Astrocyte of the spinal cord (primary cell): ENCODE measurements around the gene SLC51B.

Source experiments
- DNase-seq: peaks from one replicate; pipeline ENCODE4 v3.0.0; 2011; ENCODE audit warnings: low read depth, low spot score
- H3K4me3 ChIP-seq: 2 replicates; pipeline ENCODE4 v1.5.1; 2011; ENCODE audit warnings: low read depth, mild to moderate bottlenecking, low read length, moderate library complexity
- CTCF ChIP-seq: IDR thresholded peaks from 2 replicates; pipeline ENCODE4 v1.5.1; 2012; ENCODE audit warnings: low read depth, mild to moderate bottlenecking, low read length, inconsistent platforms
- in situ Hi-C: cut with HindIII; loops from 2 replicates; pipeline ENCODE4 v1.10.0; 2017; ENCODE audit warnings: low sequenced_read_pairs

SLC51B gene

DNA sequence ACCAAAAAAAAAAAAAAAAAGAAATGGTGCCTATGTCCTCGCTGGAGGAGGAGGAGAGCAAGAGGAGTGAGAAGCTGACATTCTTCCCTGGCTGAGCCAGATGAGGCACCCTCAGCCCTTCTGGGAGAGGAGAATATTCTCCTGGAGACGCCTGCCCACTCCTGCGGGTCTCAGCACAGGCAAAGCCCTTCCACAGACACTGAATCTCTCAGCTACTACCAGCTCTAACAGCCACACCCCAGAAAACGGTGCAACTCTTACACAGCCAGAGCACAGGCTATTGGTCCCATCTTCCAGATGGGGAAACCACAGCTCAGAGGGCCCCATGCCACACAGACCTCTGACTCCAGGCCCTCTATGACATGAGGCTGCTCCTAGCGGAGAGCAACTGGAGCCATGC, 16.9 kb downstream of the SLC51B start:
- in situ Hi-C loops = no loop called here
- DNase-seq = no peak
- no peak for TF ChIP-seq CTCF
- no peak overlapping the region for H3K4me3 ChIP-seq

DNA sequence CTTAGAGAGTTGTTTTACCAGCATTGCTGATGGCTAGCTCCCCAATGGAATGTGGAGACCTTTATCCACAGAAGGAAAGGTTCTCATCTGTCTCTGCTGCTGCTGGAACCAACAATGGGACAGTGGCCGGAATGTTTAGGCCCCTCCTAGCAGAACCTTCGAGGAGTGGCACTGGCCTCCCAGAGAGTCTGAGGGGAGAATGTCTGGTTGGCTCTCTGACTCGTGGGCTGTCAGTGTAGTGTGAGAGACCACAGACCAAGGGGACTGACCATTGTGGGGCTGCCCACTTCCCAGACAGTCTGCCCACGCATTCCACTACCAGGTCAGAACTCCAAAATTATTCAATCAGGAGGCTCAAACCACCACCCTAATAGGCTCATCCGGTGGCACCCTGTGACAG, 17.5 kb downstream of the SLC51B start:
- DNase-seq = no peak
- no peak overlapping the region for H3K4me3 ChIP-seq
- in situ Hi-C loops = no loop called here
- no peak for TF ChIP-seq CTCF

- no peak for DNase-seq
- in situ Hi-C loops = no loop called here
- H3K4me3 ChIP-seq = no peak overlapping the region
- no peak for TF ChIP-seq CTCF
Measured at GRCh38 chr15:65066001-65066634, 20.9 kb downstream of the SLC51B start.

- H3K4me3 ChIP-seq = no peak overlapping the region
- no peak for TF ChIP-seq CTCF
- DNase-seq = no peak
- in situ Hi-C loops = no loop called here
Measured at GRCh38 chr15:65066635-65067316, 21.6 kb downstream of the SLC51B start.

GRCh38 chr15:65067317-65067644, 22.1 kb downstream of the SLC51B start:
- TF ChIP-seq CTCF = no peak
- no peak overlapping the region for H3K4me3 ChIP-seq
- DNase-seq = no peak
- in situ Hi-C loops = no loop called here

DNA sequence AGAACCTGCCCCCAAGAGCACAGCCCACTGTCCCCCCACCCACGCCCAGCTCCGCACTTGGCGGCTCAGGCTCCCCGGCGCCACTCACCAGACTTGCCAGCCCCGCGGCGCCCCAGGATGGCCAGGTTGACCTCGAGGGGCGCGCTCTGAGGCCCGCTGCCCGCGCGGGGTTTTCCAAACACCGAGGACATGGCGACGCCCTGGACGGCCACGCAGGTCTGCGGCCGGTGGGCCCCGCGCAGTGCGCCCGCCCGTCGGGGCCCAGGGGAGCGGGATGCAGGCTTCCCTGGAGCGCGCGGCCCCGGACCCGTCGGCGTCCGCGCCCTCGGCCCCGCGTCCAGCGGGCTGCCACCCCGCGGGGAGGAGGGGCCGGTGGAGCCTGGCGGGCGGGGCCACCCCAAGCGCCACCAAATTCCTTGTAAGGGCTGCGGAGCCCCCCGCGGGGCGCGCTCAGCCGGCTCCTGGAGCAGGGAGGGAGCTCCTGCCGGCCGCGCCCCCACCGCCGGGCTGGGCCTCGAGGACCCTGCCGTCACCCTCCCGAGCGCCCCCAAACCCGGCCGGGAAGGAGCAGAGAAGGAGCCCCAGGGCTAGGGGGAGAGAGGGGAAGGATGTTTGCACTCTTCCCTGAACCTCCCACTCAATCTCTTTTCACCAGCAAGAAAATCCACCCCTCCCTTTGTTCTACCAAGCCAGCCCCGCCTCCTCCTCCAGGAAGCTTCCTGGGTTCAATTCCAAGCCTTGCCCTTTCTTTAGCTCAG, 22.6 kb downstream of the SLC51B start, which contains the start of gene RASL12:
Gene RASL12, minus strand, starts transcription at position 347 of the 758 bp plus-strand sequence. Its CDS starts 156 bp downstream, at position 191.
- no peak within 1 kb of the TSS for H3K4me3 ChIP-seq
- no peak for DNase-seq

More for the DNA sequence above, 22.6 kb downstream of the SLC51B start, which contains the start of gene RASL12:
- TF ChIP-seq CTCF = no peak
- in situ Hi-C loops = no loop called here
